HT-29 (cell line): ENCODE data around the gene ANKRD39. TPM values are rescaled to one million over a fixed set of nuclear protein-coding genes. Genes with fewer than 3 reads are reported as not detected.
"Not testable (repeated sequence)": the region's sequence is repeated elsewhere in the genome, so short reads cannot be mapped to it uniquely, and the experiment has no call there.

Experiments
- DNase-seq: peaks from one replicate; pipeline ENCODE4 v3.0.0-alpha.2; 2015; ENCODE audit warnings: low spot score
- small RNA-seq: library from RNA; depleted of rRNA; stranded (forward); fragments of <200 nt; gene quantifications from one replicate; pipeline ENCODE3, GENCODE V24; 2014
- total RNA-seq: library from RNA; depleted of rRNA; stranded (reverse); fragments of >200 nt; shearing (Covaris generic); gene quantifications from 2 replicates; pipeline ENCODE4 v1.2.3, GENCODE V29; 2014; rRNA removed

Gene ANKRD39
- total RNA-seq, 1 experiment from 2014 or later = 26.8 TPM

- no peak for DNase-seq
Observed at GRCh38 chr2:96809951-96810782, 47.6 kb downstream of the ANKRD39 start.

GRCh38 chr2:96809216-96809882 is 48.5 kb downstream of the ANKRD39 start:
- DNase-seq = no peak

- DNase-seq = no peak
Observed at GRCh38 chr2:96808176-96808837, 49.5 kb downstream of the ANKRD39 start.

GRCh38 chr2:96807127-96807471 is 50.7 kb downstream of the ANKRD39 start:
- DNase-seq = no peak

- peak; percentile 59 for DNase-seq
Observed at GRCh38 chr2:96806468-96807126, 51.2 kb downstream of the ANKRD39 start.

GRCh38 chr2:96805946-96806345 is 51.9 kb downstream of the ANKRD39 start:
- not testable (repeated sequence) for DNase-seq

GRCh38 chr2:96804986-96805385 is 52.8 kb downstream of the ANKRD39 start:
- no peak for DNase-seq

GRCh38 chr2:96802721-96803120 is 55.1 kb downstream of the ANKRD39 start:
- no peak for DNase-seq

GRCh38 chr2:96801786-96802595 is 55.8 kb downstream of the ANKRD39 start:
- DNase-seq = no peak

GRCh38 chr2:96801005-96801785 is 56.6 kb downstream of the ANKRD39 start:
- peak; percentile 81 for DNase-seq

- DNase-seq = no peak
Observed at GRCh38 chr2:96800061-96801004, 57.5 kb downstream of the ANKRD39 start.

GRCh38 chr2:96799623-96799935 is 58.2 kb downstream of the ANKRD39 start:
- no peak for DNase-seq

GRCh38 chr2:96798733-96799622 is 58.8 kb downstream of the ANKRD39 start:
- DNase-seq = no peak

Small RNA genes lying within 50 kb of the gene (small RNA-seq; reads per million reads assigned to genes)
- not detected for gene MIR3127

Other genes starting within 250 kb of the ANKRD39 start
- gene KANSL3, start 219.7 kb downstream of the ANKRD39 start, total RNA-seq = 21.9 and 31.3 TPM in 2 replicates
- gene FER1L5, start 215.3 kb downstream of the ANKRD39 start, total RNA-seq = 0.05 TPM in 1 of 2 replicates, not detected in the other
- 12.0 and 12.4 TPM in 2 replicates for gene LMAN2L, start 118.0 kb downstream of the ANKRD39 start, total RNA-seq
- 10.3 and 11.9 TPM in 2 replicates for gene CNNM4, start 97.1 kb downstream of the ANKRD39 start, total RNA-seq
- gene CNNM3, start 41.7 kb downstream of the ANKRD39 start, total RNA-seq = 21.2 and 24.9 TPM in 2 replicates
- gene ANKRD23, start 14.0 kb downstream of the ANKRD39 start, total RNA-seq = 3.5 and 4.1 TPM in 2 replicates
- 8.6 and 8.8 TPM in 2 replicates for gene SEMA4C, start 12.1 kb upstream of the ANKRD39 start, total RNA-seq
- not detected in 2 replicates for gene FAM178B, start 128.6 kb upstream of the ANKRD39 start, total RNA-seq
- 3.3 and 4.1 TPM in 2 replicates for gene FAHD2B, start 236.9 kb upstream of the ANKRD39 start, total RNA-seq